Esophagus squamous epithelium (tissue), 4 donors: ENCODE results near the gene BTNL9.

Experiments
- POLR2A ChIP-seq, 4 donors: fragments of 450-650 bp; IDR thresholded peaks; one replicate each; pipeline ENCODE4 v1.6.1; 2017; ENCODE audit warnings: antibody characterized with exemption in 4 of 4, mild to moderate bottlenecking in 4 of 4, moderate library complexity in 3 of 4
- TF ChIP-seq, protein P1 (sequence below), 6 experiments: fragments of 450-650 bp in 4 of 6; fragments of 200-600 bp in 2 of 6; sonication (generic) in 2 of 6; IDR thresholded peaks; one replicate each; pipeline ENCODE4 v1.5.1; 2016 to 2019; ENCODE audit warnings: antibody characterized with exemption in 6 of 6, mild to moderate bottlenecking in 4 of 6, moderate library complexity in 4 of 6

- TF ChIP-seq, protein P1, sequence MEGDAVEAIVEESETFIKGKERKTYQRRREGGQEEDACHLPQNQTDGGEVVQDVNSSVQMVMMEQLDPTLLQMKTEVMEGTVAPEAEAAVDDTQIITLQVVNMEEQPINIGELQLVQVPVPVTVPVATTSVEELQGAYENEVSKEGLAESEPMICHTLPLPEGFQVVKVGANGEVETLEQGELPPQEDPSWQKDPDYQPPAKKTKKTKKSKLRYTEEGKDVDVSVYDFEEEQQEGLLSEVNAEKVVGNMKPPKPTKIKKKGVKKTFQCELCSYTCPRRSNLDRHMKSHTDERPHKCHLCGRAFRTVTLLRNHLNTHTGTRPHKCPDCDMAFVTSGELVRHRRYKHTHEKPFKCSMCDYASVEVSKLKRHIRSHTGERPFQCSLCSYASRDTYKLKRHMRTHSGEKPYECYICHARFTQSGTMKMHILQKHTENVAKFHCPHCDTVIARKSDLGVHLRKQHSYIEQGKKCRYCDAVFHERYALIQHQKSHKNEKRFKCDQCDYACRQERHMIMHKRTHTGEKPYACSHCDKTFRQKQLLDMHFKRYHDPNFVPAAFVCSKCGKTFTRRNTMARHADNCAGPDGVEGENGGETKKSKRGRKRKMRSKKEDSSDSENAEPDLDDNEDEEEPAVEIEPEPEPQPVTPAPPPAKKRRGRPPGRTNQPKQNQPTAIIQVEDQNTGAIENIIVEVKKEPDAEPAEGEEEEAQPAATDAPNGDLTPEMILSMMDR (IDR thresholded peaks at IDR 0.05) = no peak
- TF ChIP-seq POLR2A (IDR thresholded peaks at IDR 0.05) = no peak
Measured at GRCh38 chr5:181058321-181058720, 18.3 kb downstream of the BTNL9 start.
